Daoy (cell line): ENCODE results near the gene SLC15A2. TPM values are rescaled to one million over a fixed set of nuclear protein-coding genes. Genes with fewer than 3 reads are reported as not detected.
"Not testable (repeated sequence)": the region's sequence is repeated elsewhere in the genome, so short reads cannot be mapped to it uniquely, and the experiment has no call there.

Source experiments
- DNase-seq: peaks from one replicate; pipeline ENCODE4 v3.0.0-alpha.2; 2015; ENCODE audit warnings: low read depth
- total RNA-seq: library from RNA; depleted of rRNA; stranded (reverse); fragments of >200 nt; shearing (Covaris generic); gene quantifications from 2 replicates; pipeline ENCODE4 v1.2.3, GENCODE V29; 2014

The SLC15A2 gene
- total RNA-seq, 1 experiment from 2014 or later = 0.17 TPM

DNA sequence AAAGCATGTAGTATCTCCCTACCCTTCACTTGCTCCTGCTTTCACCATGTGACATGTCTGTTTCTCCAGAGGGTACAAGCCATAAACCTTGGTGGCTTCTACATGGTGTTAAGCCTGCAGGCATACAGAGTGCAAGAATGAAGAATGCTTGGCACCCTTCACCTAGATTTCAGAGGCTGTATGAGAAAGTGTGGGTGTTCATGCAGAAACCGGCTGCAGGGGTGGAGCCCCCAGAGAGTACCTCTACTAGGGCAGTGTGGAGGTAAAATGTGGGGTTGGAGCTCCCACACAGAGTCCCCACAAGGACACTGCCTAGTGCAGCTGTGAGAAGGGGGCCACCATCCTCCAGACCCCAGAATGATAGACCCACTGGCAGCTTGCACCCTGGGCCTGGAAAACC is 32.2 kb downstream of the SLC15A2 start:
- no peak for DNase-seq

DNA sequence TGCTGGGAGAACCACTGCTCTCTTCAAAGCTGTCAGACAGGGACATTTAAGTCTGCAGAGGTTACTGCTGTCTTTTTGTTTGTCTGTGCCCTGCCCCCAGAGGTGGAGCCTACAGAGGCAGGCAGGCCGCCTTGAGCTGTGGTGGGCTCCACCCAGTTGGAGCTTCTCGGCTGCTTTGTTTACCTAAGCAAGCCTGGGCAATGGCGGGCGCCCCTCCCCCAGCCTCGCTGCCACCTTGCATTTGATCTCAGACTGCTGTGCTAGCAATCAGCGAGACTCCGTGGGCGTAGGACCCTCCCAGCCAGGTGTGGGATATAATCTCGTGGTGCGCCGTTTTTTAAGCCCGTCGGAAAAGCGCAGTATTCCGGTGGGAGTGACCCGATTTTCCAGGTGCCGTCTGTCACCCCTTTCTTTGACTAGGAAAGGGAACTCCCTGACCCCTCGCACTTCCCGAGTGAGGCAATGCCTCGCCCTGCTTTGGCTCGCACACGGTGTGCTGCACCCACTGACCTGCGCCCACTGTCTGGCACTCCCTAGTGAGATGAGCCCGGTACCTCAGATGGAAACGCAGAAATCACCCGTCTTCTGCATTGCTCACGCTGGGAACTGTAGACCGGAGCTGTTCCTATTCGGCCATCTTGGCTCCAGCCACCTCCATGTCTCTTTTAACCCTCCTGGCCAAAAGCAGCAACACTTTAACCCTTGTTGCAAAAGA is 44.1 kb downstream of the SLC15A2 start:
- DNase-seq = not testable (repeated sequence)

DNA sequence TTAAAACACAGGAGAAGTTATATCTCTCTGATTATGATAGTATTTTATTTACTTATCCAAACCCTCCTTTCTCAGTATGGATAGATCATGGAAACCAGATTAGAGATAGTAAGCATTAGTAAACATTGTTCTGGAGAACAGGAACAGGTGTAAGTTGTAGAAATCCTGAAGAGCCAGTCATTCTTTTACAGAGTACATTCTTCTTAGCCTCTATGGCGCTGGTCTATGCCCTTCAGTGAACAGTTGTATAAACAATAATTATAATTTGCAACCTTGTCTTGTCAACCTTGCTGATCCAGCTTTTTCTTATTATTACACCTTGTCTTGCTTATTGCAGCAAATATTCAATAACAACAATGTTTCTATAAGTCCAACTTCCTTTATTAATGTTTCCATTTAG is 47.4 kb downstream of the SLC15A2 start:
- DNase-seq = no peak

DNA sequence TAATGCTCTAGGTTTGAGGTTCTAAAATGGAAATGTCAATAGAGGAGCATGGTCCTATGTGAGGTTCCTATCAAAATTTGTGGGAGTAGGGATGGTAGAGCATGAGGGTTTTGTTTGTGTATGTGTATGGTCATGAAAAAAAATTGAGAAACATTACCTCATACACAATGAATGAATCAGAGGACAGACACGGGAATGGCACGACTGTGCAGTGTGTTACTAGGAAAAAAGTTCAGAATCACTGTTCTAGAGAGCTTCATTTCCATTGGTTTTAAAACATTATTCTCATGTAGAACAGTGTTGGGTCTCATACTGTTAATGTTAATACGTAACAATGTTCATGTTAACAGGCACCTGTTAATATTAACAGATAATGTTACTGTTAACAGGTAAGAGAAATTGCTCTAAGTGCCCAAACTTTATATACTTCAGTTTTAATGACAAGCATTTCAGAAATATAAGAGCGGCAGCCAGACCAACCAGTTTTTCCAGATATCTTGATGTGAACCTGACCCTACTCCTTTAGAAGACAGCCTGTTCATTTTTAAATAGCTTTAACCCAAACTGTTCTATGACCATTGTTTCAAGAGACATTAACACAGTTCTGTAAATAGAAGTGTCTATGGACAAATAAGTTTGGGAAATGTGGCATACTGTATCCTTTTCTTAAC is 48.0 kb downstream of the SLC15A2 start:
- DNase-seq = no peak

DNA sequence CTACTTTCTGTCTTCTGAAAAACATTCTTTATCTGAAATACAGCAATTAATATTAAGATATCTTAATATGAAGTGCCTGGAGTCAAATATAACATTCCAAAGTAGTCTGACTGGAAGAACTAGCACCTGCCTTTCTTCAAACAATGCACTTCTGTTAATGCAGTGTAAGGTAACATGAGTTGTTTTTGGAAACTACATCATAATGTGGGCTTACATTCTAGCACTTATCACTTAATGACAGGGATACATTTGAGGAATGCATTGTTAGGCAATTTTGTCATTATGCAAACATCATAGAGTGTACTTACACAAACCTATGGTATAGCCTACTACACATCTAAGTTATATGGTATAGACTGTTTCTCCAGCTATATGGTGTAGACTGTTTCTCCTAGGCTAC is 49.2 kb downstream of the SLC15A2 start:
- no peak for DNase-seq

DNA sequence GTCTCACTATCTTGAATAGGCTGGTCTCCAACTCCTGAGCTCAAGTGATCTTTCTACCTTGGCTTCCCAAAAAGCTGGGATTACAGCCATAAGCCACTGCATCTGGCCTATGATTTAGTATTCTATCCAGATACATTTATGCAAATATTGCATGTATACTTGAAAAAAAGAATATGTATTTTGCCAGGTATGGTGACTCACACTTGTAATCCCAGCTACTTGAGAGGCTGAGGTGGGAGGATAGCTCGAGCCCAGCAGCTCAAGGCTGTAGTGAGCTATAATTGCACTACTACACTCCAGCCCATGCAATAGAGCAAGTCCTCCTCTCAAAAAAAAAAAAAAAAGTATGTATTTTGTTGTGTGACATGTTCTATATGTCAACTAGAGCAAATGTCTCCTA is 54.4 kb downstream of the SLC15A2 start:
- no peak for DNase-seq

DNA sequence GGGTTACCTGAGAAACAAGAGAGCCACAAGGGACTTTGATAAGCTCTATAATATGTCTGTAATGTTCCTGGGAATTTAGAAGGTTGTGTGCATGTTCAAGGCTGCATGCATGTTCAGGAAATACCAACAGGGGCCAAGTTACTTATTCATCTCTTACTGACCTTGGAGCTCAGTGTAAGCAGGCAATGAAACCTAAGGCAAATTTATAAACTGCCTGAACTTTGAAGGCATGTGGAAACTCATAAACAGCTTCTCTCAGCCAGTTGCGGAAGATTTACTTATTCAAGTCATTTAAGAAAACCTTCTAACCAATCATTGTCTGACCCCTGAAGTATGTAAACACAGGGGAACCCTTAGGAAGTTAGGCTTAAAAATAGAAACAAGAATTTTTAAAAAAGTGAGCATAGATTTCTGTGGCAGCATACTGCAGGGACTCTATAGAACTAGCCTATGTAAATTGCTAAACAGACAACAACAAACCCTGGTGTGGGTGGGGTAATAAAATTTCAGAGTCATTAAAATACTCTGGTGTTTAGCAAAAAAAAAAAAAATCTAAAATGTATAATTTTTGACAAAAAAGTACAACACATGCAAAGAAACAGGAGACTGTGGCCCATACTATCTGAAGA is 57.2 kb downstream of the SLC15A2 start:
- DNase-seq = no peak

DNA sequence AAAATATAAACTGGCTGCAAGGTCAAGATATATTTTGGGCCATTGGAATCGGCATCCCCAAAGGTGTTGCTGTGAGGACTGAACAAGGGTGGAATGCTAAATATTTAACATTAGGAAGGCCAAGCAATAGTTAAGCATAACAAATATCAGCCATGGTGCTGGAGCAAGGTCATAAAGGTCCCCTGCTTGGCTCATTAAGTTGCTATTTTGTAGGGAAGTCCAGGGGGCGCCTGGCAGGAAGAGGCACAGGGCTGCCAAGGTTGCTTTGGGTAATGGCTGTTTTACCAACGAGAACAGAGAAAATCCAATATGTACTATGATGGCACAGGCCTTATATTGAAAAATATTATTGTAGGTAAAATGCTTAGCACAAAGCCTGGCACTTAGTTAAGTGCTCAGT is 62.2 kb downstream of the SLC15A2 start:
- no peak for DNase-seq

DNA sequence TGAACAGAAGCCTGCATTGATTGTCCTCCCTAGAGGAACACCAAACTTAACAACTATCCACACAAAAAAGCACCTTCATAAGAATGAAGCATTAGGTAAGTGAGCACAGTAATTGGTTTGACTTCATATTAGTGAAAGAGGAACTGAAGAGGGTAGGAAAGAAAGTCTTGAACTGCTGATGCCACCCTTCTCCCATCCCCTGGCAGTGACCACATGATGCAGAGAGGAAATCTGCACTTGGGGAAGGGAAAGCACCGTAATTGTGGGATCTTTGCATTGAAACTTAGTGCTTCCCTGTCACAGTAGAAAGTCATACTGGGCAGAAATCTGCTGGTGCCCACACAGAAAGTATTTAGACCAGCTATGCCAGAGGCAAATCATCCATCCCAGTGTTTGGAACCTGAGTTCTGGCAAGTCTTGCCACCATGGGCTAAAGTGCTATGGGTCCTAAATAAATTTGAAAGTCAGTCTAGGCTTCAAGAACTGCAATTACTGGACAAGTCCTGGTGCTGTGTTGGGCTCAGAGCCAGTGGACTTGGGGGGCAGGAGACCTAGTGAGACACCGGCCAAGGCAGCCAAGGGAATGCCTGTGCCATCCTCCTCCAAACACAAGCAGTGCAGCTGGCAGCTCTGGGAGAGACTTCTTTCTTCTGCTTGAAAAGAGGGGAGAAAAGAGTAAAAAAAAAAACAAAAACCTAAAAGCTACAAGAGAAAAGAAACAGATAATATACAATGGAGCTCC is 63.6 kb downstream of the SLC15A2 start:
- DNase-seq = no peak

DNA sequence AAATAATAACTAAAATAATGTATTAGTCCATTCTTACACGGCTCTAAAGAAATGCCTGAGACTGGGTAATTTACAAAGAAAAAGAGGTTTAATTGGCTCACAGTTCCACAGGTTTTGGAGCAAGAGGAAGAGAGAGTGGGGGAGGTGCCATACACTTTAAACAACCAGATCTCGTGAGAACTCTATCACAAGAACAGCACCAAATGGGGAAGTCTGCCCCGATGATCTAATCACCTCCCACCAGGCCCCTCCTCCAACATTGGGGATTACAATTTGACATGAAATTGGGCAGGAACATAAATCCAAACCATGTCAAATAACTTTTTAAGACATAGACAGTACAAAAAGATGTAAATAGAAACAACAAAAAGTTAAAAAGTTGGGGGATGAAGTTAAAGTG is 64.6 kb downstream of the SLC15A2 start:
- DNase-seq = no peak

DNA sequence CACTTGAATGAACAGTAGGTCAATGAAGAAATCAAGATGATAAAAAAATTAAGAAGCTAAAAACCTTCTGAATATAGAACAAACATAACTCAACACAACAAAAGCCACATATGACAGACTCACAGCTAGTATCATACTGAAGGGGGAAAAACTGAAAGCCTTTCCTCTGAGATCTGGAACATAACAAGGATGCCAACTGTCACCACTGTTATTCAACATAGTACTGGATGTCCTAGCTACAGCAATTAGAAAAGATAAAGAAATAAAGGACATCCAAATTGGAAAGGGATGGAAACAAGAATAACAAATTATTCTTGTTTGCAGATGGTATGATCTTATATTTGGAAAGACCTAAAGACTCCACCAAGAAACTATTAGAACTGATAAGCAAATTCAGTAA is 67.1 kb downstream of the SLC15A2 start:
- DNase-seq = no peak

DNA sequence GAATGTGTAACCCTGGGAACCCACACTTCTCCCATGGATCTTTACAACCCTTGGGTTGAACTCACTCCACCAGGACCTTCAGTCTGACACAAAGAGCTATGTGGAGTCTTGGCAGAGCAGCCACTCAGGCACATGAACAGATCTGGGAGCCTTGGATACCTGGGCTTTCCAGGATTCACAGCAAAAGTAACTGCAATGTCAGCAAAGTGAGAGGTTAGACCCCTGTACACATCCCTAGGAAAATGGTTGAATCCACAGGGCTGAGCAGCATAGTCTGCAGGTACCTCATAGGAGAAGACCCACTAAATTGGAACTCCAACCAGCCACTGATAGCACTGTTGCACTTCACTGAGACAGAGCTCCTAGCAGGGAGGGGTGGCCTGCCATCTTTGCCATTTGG is 68.2 kb downstream of the SLC15A2 start:
- DNase-seq = no peak

DNA sequence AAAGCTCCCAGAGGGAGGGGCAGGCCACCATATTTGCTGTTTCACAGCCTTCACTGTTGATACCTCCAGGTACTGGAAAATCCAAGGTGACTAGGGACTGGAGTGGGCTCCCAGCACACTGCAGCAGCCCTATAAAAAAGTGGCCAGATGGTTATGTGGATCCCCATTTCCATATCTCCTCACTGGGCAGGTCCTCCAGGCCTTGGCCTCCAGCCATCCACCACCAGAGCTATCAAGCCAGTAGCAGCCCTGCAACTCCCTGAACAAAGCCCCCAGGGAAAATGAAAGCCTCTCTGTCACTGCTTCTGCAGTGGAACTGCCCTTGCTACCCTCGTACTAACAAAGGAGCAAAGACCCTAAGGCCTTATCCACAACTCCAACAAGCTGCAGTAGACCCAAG is 69.4 kb downstream of the SLC15A2 start:
- no peak for DNase-seq

DNA sequence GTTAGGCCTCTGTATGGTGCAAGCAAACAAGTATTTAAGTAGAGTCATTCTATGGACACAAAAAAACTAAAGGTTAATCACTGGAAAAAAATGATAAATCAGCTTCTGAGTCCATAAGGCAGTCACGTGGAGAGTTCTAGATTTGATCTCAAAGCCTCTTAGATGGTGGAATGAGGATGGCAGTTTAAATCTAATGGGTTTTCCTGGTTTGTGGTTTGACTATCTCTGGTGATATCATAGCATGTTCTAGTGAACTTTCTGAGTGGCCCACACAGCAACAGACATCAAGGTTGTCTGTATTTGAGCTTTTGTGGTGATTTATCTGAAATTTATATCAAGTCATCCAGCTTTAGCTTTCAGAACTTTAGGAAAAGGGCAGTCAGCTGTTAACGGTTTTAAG is 75.4 kb downstream of the SLC15A2 start:
- no peak for DNase-seq

DNA sequence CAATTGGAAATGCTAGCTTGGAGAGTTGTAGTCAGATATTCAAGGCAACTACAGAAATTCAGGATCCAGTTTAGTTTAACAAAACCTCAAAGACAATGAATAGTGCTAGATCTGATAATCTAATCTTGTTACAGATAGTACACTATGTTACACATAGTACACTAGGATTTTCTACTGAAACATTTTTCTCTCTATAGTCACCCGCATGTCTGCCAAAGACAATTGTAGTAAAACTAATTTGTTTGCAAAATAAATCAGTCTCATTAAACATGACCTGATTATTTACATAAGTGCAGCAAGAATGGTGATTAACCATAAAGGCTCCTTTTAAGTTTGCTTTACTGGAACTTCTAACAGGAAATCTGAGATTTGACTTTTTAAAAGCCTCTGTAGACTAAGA is 75.8 kb downstream of the SLC15A2 start:
- DNase-seq = no peak

DNA sequence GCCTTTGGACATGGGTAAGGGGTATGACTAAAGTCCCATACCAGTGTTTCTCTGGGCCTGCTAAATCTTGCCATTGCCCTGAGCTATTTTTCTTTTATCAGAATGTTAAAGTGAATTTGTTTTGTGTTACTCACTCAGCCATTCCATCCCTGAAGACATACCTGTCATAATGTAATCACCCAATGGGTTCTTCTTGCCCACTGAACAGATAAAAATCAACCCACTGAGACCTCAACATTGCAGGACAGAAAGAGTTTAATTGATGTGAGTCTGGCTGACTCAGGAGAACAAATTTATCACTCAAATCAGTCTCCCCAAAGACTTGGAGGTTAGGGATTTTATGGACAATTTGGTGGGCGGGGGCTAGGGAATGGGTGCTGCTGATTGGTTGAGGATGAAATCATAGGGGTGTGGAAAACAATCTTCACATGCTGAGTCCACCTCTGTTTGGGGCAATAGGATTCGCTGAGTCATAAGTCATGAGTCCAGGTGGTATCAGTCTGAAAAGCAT is 80.5 kb downstream of the SLC15A2 start:
- DNase-seq = no peak

DNA sequence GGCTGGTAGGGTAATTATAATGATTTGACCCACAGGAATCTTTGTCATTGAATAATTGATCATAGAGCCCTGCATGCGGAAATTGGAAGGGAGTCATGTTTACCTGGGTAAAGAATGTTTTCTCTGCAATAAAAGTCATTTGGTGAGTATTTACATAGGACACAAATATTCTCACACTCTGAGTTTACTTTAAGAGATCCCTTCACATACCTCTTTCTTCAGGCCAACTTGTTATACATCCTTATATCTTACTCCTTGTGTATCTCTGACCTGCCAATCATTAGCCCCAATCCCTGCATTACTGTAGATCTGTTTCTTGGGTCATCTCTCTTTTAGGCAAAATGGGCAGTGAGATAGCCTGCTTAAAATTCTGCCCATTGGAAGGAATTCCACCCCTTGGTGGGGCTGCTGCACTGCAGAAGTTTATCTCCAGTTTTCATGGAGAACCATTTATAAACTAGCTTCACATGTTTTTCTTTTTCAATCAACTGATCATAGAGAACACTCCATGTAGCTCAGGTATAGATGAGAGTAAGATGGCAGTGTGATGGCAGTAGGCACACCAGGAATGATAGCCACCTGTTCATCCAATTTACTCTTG is 81.6 kb downstream of the SLC15A2 start:
- DNase-seq = no peak

DNA sequence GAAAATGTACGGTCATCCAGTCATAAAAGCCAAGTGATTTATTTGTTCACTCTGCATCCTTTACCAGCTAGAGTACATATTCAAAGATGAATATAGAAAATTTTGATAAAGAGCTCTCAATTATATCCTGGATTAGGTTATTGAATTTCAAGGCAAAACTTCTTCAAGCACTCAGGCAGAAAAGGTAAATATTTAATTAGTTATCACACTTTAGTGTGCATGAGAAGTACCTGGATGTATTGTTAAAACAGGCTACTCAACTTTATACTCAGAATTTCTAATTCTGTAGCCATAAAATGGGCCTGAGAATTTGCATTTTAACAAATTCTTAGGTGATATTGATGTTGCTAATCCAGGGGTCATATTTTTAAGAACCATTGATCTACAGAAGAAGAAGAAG is 82.5 kb downstream of the SLC15A2 start:
- no peak for DNase-seq

DNA sequence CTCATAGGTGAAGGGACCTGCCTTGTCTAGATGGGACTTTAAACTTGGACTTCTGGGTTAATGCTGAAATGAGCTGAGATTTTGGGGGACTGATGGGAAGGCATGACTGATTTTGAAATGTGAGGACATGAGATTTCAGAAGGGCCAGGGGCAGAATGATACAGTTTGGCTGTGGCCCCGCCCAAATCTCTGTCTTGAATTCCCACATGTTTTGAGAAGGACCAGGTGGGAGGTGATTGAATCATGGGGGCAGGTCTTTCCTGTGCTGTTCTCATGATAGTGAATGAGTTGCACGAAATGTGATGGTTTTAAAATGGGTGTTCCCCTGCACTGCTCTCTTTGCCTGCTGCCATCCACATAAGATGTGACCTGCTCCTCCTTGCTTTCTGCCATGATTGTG is 85.0 kb downstream of the SLC15A2 start:
- no peak for DNase-seq

DNA sequence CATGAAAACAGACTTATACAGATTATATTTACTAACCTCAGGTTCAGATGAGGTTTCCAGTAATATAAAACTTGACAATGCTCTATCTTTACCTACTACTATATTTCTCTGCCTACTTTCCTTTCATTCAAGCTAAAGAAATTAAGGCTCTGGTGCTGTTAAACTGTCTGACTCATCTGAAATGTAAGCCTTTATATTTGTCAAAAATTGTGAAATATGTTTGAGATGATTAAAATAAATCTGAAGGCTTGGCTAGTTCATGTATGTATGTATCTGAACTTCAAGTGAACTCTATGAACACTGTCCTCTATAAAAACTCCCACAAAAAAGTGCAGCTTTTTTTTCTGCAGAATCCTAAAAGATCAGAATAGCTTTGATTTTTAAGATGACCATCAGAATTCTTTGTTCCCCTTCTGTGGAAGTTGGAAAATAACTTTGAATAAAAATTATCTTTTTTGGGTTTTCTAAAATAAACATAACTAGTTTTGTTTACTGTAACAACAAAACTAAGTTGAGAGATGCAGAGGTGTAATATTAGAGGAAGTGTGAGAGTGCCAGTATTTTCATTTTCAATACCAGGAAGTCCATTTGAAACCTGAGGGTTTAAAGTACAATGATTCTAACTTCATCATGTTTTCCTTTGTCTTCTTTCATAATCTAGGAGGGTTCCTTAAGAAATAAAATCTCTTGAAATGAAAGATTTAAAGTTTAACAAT is 85.7 kb downstream of the SLC15A2 start:
- DNase-seq = no peak

DNA sequence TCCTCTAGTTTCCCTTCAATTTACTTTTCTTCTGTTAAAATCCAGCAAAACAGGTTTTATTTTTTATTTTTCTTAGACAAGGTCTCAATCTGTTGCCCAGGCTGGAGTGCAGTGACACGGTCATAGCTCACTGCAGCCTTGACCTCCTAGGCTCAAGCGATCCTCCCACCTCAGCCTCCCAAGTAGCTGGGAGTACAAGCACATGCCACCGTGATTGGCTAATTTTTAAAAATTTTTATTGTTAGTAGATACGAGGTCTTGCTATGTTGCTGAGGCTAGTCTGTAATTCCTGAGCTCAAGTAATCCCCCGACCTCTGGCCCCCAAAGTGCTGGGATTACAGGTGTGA is 86.2 kb downstream of the SLC15A2 start:
- no peak for DNase-seq
